Measurements from ENCODE around the gene PRKG1. TPM values are rescaled to one million over a fixed set of nuclear protein-coding genes. Genes with fewer than 3 reads are reported as not detected.

PRKG1 gene
- total RNA-seq, 2 donors from 2014 or later = 0.42 TPM; not detected in 1

- Mint-ChIP-seq H3K4me1 (no peaks in the 10 kb centered on the region), H3K36me3 (ENCODE audit: low read depth) (no peaks in the 10 kb centered on the region), H3K9me3 (no peaks in the 10 kb centered on the region), H3K27me3 (peaks cover 16% of the 10 kb centered on the region), H3K4me3 (no peak overlapping the region), H3K27ac (no peak overlapping the region)
- ATAC-seq (replicated peaks) = no peak
Observed at GRCh38 chr10:51981731-51982130, 907.4 kb downstream of the PRKG1 start.

GRCh38 chr10:51983481-51983880 lies 909.2 kb downstream of the PRKG1 start:
- Mint-ChIP-seq H3K4me3 (no peak overlapping the region), H3K4me1 (no peaks in the 10 kb centered on the region), H3K36me3 (ENCODE audit: low read depth) (no peaks in the 10 kb centered on the region), H3K27ac (no peak overlapping the region), H3K9me3 (no peaks in the 10 kb centered on the region), H3K27me3 (peaks cover 16% of the 10 kb centered on the region)
- no peak for ATAC-seq (replicated peaks)

GRCh38 chr10:51985336-51985735 lies 911.0 kb downstream of the PRKG1 start:
- H3K4me3 Mint-ChIP-seq = no peak overlapping the region
- no peaks in the 10 kb centered on the region for H3K9me3 Mint-ChIP-seq
- no peaks in the 10 kb centered on the region for H3K4me1 Mint-ChIP-seq
- ATAC-seq (replicated peaks) = no peak
- no peak overlapping the region for H3K27ac Mint-ChIP-seq
- peaks cover 6% of the 10 kb centered on the region for H3K27me3 Mint-ChIP-seq
- H3K36me3 Mint-ChIP-seq (ENCODE audit: low read depth) = no peaks in the 10 kb centered on the region

GRCh38 chr10:51986516-51986915 lies 912.2 kb downstream of the PRKG1 start:
- Mint-ChIP-seq H3K36me3 (ENCODE audit: low read depth) (no peaks in the 10 kb centered on the region), H3K9me3 (no peaks in the 10 kb centered on the region), H3K27ac (no peak overlapping the region), H3K4me1 (no peaks in the 10 kb centered on the region), H3K27me3 (peaks cover 5% of the 10 kb centered on the region), H3K4me3 (no peak overlapping the region)
- ATAC-seq (replicated peaks) = no peak

- Mint-ChIP-seq H3K4me1 (no peaks in the 10 kb centered on the region), H3K27ac (no peak overlapping the region), H3K9me3 (no peaks in the 10 kb centered on the region), H3K27me3 (peaks cover 13% of the 10 kb centered on the region), H3K36me3 (ENCODE audit: low read depth) (no peaks in the 10 kb centered on the region), H3K4me3 (no peak overlapping the region)
- ATAC-seq (replicated peaks) = no peak
Observed at GRCh38 chr10:51993475-51993874, 919.2 kb downstream of the PRKG1 start.

- no peak for ATAC-seq (replicated peaks)
- Mint-ChIP-seq H3K4me3 (no peak overlapping the region), H3K27ac (no peak overlapping the region), H3K27me3 (peaks cover 21% of the 10 kb centered on the region), H3K36me3 (ENCODE audit: low read depth) (no peaks in the 10 kb centered on the region), H3K4me1 (no peaks in the 10 kb centered on the region), H3K9me3 (no peaks in the 10 kb centered on the region)
Observed at GRCh38 chr10:51999096-51999495, 924.8 kb downstream of the PRKG1 start.

GRCh38 chr10:52004342-52004949 lies 930.2 kb downstream of the PRKG1 start:
- no peaks in the 10 kb centered on the region for H3K4me1 Mint-ChIP-seq
- H3K9me3 Mint-ChIP-seq = peaks cover 3% of the 10 kb centered on the region
- H3K4me3 Mint-ChIP-seq = no peak overlapping the region
- peaks cover 22% of the 10 kb centered on the region for H3K27me3 Mint-ChIP-seq
- no peaks in the 10 kb centered on the region for H3K36me3 Mint-ChIP-seq (ENCODE audit: low read depth)
- ATAC-seq (replicated peaks) = no peak
- no peak overlapping the region for H3K27ac Mint-ChIP-seq

GRCh38 chr10:52007091-52007490 lies 932.8 kb downstream of the PRKG1 start:
- no peak for ATAC-seq (replicated peaks)
- peaks cover 22% of the 10 kb centered on the region for H3K27me3 Mint-ChIP-seq
- H3K36me3 Mint-ChIP-seq (ENCODE audit: low read depth) = no peaks in the 10 kb centered on the region
- no peak overlapping the region for H3K27ac Mint-ChIP-seq
- H3K9me3 Mint-ChIP-seq = peaks cover 7% of the 10 kb centered on the region
- no peaks in the 10 kb centered on the region for H3K4me1 Mint-ChIP-seq
- H3K4me3 Mint-ChIP-seq = no peak overlapping the region

GRCh38 chr10:52011118-52011517 lies 936.8 kb downstream of the PRKG1 start:
- no peak overlapping the region for H3K27ac Mint-ChIP-seq
- H3K9me3 Mint-ChIP-seq = peaks cover 12% of the 10 kb centered on the region
- no peaks in the 10 kb centered on the region for H3K36me3 Mint-ChIP-seq (ENCODE audit: low read depth)
- H3K4me3 Mint-ChIP-seq = no peak overlapping the region
- ATAC-seq (replicated peaks) = no peak
- no peaks in the 10 kb centered on the region for H3K4me1 Mint-ChIP-seq
- peaks cover under 1% of the 10 kb centered on the region for H3K27me3 Mint-ChIP-seq

- no peak overlapping the region for H3K4me3 Mint-ChIP-seq
- no peaks in the 10 kb centered on the region for H3K36me3 Mint-ChIP-seq (ENCODE audit: low read depth)
- no peaks in the 10 kb centered on the region for H3K27me3 Mint-ChIP-seq
- H3K9me3 Mint-ChIP-seq = no peaks in the 10 kb centered on the region
- H3K27ac Mint-ChIP-seq = no peak overlapping the region
- H3K4me1 Mint-ChIP-seq = no peaks in the 10 kb centered on the region
- ATAC-seq (replicated peaks) = no peak
Observed at GRCh38 chr10:52019077-52019555, 944.8 kb downstream of the PRKG1 start.

GRCh38 chr10:52019656-52020055 lies 945.4 kb downstream of the PRKG1 start:
- Mint-ChIP-seq H3K4me3 (no peak overlapping the region), H3K9me3 (no peaks in the 10 kb centered on the region)

GRCh38 chr10:52020173-52020572 lies 945.9 kb downstream of the PRKG1 start:
- Mint-ChIP-seq H3K27me3 (no peaks in the 10 kb centered on the region), H3K4me1 (no peaks in the 10 kb centered on the region), H3K4me3 (no peak overlapping the region), H3K9me3 (no peaks in the 10 kb centered on the region), H3K27ac (no peak overlapping the region), H3K36me3 (ENCODE audit: low read depth) (no peaks in the 10 kb centered on the region)
- no peak for ATAC-seq (replicated peaks)

More at GRCh38 chr10:52019656-52020055, 945.4 kb downstream of the PRKG1 start:
- H3K27ac Mint-ChIP-seq = no peak overlapping the region
- no peaks in the 10 kb centered on the region for H3K27me3 Mint-ChIP-seq
- no peaks in the 10 kb centered on the region for H3K36me3 Mint-ChIP-seq (ENCODE audit: low read depth)
- no peak for ATAC-seq (replicated peaks)
- H3K4me1 Mint-ChIP-seq = no peaks in the 10 kb centered on the region

GRCh38 chr10:52020702-52021101 lies 946.4 kb downstream of the PRKG1 start:
- no peaks in the 10 kb centered on the region for H3K27me3 Mint-ChIP-seq
- H3K27ac Mint-ChIP-seq = no peak overlapping the region
- no peaks in the 10 kb centered on the region for H3K4me1 Mint-ChIP-seq
- no peak for ATAC-seq (replicated peaks)
- H3K36me3 Mint-ChIP-seq (ENCODE audit: low read depth) = no peaks in the 10 kb centered on the region
- H3K4me3 Mint-ChIP-seq = no peak overlapping the region
- no peaks in the 10 kb centered on the region for H3K9me3 Mint-ChIP-seq

- Mint-ChIP-seq H3K27ac (no peak overlapping the region), H3K9me3 (no peaks in the 10 kb centered on the region), H3K27me3 (no peaks in the 10 kb centered on the region), H3K36me3 (ENCODE audit: low read depth) (no peaks in the 10 kb centered on the region), H3K4me3 (no peak overlapping the region), H3K4me1 (no peaks in the 10 kb centered on the region)
- no peak for ATAC-seq (replicated peaks)
Observed at GRCh38 chr10:52027055-52027705, 952.9 kb downstream of the PRKG1 start.

GRCh38 chr10:52028523-52028858 lies 954.2 kb downstream of the PRKG1 start:
- Mint-ChIP-seq H3K27me3 (peaks cover 1% of the 10 kb centered on the region), H3K4me1 (no peaks in the 10 kb centered on the region), H3K9me3 (no peaks in the 10 kb centered on the region), H3K36me3 (ENCODE audit: low read depth) (no peaks in the 10 kb centered on the region), H3K4me3 (no peak overlapping the region), H3K27ac (no peak overlapping the region)
- ATAC-seq (replicated peaks) = no peak
